GM12875 (cell line): ENCODE measurements around the gene ZNF236.
"Not testable (repeated sequence)": the region's sequence is repeated elsewhere in the genome, so short reads cannot be mapped to it uniquely, and the experiment has no call there.

Experiments used
- H3K4me3 ChIP-seq: one replicate; pipeline ENCODE4 v1.5.1; 2011; ENCODE audit warnings: low read depth, low read length, control low read depth
- TF ChIP-seq, protein P1 (sequence below): IDR thresholded peaks from 2 replicates; pipeline ENCODE4 v1.5.1; 2011; ENCODE audit warnings: low read depth, mild to moderate bottlenecking, control low read depth, inconsistent platforms, low read length, moderate library complexity, borderline replicate concordance; ENCODE audit not compliant: insufficient read depth

Gene ZNF236

DNA sequence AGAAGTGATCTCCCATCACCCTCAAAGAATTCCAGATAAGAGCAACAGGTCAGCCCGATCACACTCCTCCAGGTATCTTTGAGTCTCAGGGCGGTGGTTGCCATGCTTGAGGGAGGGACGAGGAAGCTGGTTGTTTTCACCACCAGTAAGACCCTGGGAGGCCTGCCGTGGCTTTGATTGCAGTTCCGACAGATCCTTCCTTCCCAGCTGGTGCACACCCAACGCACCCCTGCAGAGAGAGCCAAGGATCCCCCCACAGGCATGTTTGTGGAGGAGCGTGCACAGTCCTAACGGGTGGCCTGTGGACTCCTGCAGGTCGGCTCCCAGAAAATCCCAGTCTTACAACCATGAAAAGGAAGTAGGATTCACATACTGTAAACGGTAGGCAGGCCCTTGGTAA lies 13.8 kb upstream of the ZNF236 start:
- TF ChIP-seq, protein P1, sequence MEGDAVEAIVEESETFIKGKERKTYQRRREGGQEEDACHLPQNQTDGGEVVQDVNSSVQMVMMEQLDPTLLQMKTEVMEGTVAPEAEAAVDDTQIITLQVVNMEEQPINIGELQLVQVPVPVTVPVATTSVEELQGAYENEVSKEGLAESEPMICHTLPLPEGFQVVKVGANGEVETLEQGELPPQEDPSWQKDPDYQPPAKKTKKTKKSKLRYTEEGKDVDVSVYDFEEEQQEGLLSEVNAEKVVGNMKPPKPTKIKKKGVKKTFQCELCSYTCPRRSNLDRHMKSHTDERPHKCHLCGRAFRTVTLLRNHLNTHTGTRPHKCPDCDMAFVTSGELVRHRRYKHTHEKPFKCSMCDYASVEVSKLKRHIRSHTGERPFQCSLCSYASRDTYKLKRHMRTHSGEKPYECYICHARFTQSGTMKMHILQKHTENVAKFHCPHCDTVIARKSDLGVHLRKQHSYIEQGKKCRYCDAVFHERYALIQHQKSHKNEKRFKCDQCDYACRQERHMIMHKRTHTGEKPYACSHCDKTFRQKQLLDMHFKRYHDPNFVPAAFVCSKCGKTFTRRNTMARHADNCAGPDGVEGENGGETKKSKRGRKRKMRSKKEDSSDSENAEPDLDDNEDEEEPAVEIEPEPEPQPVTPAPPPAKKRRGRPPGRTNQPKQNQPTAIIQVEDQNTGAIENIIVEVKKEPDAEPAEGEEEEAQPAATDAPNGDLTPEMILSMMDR: no peak

GRCh38 chr18:76811530-76811929 lies 10.8 kb upstream of the ZNF236 start:
- H3K4me3 ChIP-seq: not testable (repeated sequence)

More for the DNA sequence above, 13.8 kb upstream of the ZNF236 start:
- H3K4me3 ChIP-seq: no peak overlapping the region

DNA sequence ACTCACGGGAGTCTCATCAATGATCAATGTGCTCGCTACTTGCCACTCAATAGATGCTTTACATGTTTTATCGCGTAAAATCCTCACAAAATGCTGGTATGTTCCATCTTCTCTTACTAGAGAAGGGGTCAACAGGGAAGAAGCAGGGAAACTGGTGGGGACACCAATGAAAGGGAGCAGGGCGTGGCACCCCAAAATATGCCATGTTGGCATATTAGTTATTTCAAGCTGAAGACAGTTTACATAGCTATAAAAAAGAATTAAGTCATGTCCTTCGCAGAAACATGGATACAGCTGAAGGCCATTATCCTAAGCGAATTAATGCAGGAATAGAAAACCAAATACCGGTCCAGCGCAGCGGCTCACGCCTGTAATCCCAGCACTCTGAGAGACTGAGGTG lies 8.1 kb upstream of the ZNF236 start:
- H3K4me3 ChIP-seq: no peak overlapping the region
- TF ChIP-seq, protein P1: no peak

GRCh38 chr18:76816127-76816526 lies 6.2 kb upstream of the ZNF236 start:
- no peak overlapping the region for H3K4me3 ChIP-seq
- TF ChIP-seq, protein P1: no peak

- H3K4me3 ChIP-seq: no peak overlapping the region
- TF ChIP-seq, protein P1: no peak
Measured at GRCh38 chr18:76817888-76818611, 4.3 kb upstream of the ZNF236 start.

DNA sequence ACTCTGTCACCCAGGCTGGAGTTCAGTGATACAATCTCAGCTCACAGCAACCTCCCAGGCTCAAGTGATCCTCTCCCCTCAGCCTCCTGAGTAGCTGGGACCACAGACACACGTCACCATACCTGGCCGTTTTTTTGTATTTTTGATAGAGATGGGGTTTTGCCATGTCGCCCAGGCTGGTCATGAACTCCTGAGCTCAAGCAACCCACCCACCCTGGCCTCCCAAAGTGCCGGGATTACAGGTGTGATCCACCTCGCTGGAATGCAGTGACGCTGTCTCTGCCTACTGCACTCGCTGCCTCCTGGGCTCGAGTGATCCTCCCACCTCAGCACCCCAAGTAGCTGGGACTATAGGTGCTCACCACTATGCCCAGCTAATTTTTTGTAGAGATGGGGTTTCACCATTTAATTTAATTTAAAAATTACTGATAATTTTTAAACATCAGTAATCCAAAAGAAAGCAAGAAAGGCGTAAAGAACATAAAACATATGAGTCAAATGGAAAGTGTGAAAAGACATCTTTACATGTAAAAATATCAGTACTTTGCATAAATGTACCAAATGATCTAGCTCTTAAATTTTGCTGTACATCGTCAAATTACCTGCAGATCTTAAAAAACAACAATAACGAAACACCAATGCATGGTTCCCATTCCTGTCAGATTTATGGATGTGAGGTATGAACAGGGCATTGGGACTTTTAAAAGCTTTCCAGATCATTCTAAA lies 2.8 kb upstream of the ZNF236 start:
- H3K4me3 ChIP-seq: peak overlapping the region; percentile 45
- TF ChIP-seq, protein P1: no peak

GRCh38 chr18:76821356-76821874 lies 942 bp upstream of the ZNF236 start:
- TF ChIP-seq, protein P1: no peak
- H3K4me3 ChIP-seq: peak overlapping the region; percentile 84
